Activated T-cell treated with anti-CD3 and anti-CD28 coated beads, Interleukin-2, amount 50 U/mL, for 24 hours (primary cell): ENCODE data around the gene MGAT1.

Experiments used
- DNase-seq: peaks from one replicate; pipeline ENCODE4 v3.0.0-alpha.2; 2020
- H3K27ac Mint-ChIP-seq: 2 replicates; pipeline ENCODE4 v1.8.0; 2020; ENCODE audit warnings: mild to moderate bottlenecking, mixed read lengths
- H3K27me3 Mint-ChIP-seq: 2 replicates; pipeline ENCODE4 v1.8.0; 2020; ENCODE audit warnings: mixed read lengths
- H3K36me3 Mint-ChIP-seq: 2 replicates; pipeline ENCODE4 v1.8.0; 2020; ENCODE audit warnings: low read depth, mixed read lengths
- H3K4me1 Mint-ChIP-seq: 2 replicates; pipeline ENCODE4 v1.8.0; 2020; ENCODE audit warnings: low read depth, mixed read lengths
- H3K4me3 Mint-ChIP-seq: 2 replicates; pipeline ENCODE4 v1.8.0; 2020; ENCODE audit warnings: mild to moderate bottlenecking, moderate library complexity, mixed read lengths
- H3K9me3 Mint-ChIP-seq: 2 replicates; pipeline ENCODE4 v1.8.0; 2020; ENCODE audit warnings: mixed read lengths

Gene MGAT1

DNA sequence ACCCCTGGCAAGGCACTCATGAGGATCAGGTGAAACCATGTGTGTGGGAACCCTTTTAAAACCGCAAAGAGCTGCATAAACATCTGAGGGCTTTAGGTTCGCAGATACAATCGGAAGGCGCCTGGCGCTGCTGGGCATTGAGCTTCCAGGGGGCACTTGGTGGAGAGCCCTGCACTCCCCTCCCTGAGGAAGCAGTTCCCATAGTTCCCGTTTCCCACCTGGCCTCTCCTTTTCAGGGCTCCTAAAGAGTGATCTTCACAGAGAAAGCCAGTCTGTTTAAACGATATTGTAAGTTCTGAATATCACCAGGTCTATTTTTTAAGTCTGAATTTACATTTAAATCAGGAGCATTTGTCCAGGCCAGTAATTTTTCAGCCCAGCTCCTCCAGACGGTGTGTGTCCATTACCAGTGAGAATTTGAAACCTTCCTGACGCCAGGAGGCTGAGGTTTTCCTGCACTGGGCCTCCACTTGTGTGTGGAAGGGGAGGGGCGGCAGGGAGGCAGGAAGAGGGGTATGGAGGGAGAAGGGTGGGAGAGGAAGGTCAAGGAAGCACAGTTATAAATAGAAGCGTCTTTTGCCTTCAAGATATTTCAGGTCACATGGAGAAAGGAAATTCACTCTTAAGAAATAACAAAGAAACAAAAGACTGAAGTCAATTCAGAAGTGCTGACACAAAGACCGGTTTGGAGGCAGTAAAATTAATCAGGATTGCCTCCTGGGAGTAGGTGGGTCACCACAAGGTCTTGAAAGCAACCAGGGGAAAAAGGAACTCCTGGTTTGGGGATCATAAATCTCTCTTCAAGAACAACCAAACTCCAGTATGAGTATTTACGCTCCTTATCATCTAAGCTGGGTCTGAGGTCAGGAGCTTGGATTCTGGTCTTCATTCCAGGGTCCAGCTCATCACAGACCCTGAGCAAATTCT lies 14.3 kb upstream of the MGAT1 start:
- no peak for DNase-seq
- Mint-ChIP-seq H3K4me1 (peaks cover 67% of the 10 kb centered on the region), H3K9me3 (no peaks in the 10 kb centered on the region), H3K27me3 (no peaks in the 10 kb centered on the region), H3K27ac (peak overlapping the region; percentile 74), H3K36me3 (no peaks in the 10 kb centered on the region), H3K4me3 (peak overlapping the region; percentile 28)

DNA sequence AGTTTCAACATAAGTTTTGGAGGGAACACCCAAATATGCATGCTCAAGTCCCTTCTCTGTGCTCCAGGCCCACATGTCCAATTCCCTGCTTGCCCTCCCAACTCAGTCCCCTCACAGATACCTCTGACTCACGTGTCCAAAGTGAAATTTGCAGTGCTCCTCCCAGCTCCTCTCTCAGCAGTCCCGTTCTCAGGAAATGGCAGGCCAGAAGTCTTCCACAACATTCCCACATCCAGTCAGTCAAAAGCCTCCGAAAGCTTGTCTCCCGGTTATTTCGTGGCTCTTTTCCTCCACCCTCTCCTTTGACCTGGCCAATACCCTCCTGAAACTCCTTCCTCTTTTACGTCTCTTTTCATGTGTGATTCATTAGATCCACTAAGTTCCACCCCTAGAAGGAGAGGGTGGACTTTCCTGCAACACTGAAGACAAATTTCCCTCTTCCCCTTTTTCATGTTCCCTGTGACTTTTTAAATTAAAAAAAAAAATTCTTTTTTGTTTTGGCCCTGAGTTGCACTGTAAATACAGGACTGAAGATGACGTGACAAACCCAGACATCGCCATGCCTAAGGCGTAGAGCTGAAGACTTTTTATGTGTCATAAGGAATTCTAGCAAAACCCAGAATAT lies 12.8 kb upstream of the MGAT1 start:
- no peak overlapping the region for H3K27ac Mint-ChIP-seq
- H3K4me1 Mint-ChIP-seq, result peaks cover 70% of the 10 kb centered on the region
- H3K27me3 Mint-ChIP-seq, result no peaks in the 10 kb centered on the region
- H3K9me3 Mint-ChIP-seq, result no peaks in the 10 kb centered on the region
- DNase-seq, result peak; percentile 7
- H3K36me3 Mint-ChIP-seq, result no peaks in the 10 kb centered on the region
- H3K4me3 Mint-ChIP-seq, result no peak overlapping the region

DNA sequence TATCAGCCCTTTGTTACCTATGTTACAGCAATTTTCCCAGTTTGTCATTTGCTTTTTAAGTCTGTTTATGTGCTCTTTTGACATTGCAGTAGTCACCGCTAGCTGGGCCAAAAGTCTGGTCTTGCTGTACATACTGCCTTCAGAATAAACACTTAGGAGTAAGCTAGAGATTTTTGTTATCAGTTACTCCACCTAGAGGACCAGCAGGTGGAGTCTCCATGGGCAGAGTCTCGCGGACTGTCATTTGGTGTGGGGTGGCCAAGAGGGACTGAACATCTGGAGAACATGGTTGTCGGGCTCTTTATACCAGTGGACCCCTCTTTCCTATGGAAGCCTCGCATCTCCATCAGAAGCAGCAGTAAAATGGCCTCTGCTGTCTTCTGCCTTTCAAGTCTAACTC lies 10.8 kb upstream of the MGAT1 start:
- Mint-ChIP-seq H3K27me3 (no peaks in the 10 kb centered on the region), H3K4me1 (peaks cover 75% of the 10 kb centered on the region), H3K4me3 (no peak overlapping the region), H3K36me3 (peaks cover 6% of the 10 kb centered on the region), H3K27ac (peak overlapping the region; percentile 4), H3K9me3 (no peaks in the 10 kb centered on the region)
- peak; percentile 26 for DNase-seq

DNA sequence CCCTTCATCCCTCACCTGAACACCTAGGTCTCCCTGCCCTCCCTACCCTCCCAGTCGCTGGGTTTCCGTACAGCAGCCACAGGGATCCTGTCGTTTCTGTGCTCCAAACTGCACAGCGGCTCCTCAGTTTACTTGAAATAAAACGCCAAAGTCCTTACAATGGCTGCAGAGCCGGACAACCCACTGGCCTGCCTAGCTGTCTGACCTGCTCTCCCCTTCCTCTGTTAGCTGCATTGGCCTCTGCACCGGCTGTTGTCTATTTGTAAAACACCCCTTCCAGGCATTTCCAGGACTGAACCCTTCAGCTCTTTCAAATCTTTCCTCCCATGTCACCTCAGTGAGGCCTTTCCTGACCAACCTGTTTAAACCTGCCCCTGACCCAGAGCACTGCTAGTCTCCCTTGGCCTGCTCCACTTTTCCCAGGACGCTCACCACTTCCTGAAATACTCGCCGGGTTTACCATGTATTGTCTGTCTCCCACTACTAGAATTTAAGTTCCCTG lies 9.1 kb upstream of the MGAT1 start:
- peak; percentile 32 for DNase-seq
- peak overlapping the region; percentile 96 for H3K27ac Mint-ChIP-seq
- peaks cover 19% of the 10 kb centered on the region for H3K36me3 Mint-ChIP-seq
- H3K4me3 Mint-ChIP-seq, result peak overlapping the region; percentile 90
- peaks cover 75% of the 10 kb centered on the region for H3K4me1 Mint-ChIP-seq
- H3K27me3 Mint-ChIP-seq, result no peaks in the 10 kb centered on the region
- H3K9me3 Mint-ChIP-seq, result no peaks in the 10 kb centered on the region

DNA sequence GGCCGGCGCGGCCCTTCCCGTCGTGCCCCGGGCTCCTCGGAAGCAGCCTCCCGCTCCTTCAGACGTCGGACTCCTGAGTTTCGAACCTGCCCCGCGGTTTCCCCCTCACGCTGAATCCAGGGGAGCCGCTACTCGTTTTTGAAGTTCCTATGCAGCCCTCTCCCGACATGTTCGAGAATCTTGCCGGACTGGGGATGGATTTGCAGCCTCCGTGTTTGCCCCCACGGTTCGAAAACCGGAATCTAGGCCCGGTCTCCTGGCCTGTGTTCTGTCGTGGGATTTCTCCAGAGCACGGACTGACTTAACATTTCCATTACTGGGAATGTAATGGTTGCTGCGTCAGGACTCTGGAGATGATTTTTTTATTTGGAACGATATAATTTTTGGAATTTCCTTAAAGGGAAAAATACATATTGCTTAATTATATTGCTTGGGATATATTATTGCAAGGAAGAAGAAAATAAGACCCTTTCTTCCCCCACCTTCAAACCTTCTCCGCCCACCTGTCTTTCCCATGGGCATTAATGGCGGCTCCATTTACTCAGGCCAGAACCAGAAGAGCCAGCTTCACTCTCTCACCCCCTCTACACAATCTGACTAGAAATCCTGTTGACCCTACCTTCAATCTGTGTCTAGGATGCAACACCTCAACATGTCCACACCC lies 8.5 kb upstream of the MGAT1 start:
- peaks cover 77% of the 10 kb centered on the region for H3K4me1 Mint-ChIP-seq
- DNase-seq, result no peak
- H3K9me3 Mint-ChIP-seq, result no peaks in the 10 kb centered on the region
- H3K27ac Mint-ChIP-seq, result peak overlapping the region; percentile 96
- peak overlapping the region; percentile 90 for H3K4me3 Mint-ChIP-seq
- no peaks in the 10 kb centered on the region for H3K27me3 Mint-ChIP-seq
- peaks cover 25% of the 10 kb centered on the region for H3K36me3 Mint-ChIP-seq

DNA sequence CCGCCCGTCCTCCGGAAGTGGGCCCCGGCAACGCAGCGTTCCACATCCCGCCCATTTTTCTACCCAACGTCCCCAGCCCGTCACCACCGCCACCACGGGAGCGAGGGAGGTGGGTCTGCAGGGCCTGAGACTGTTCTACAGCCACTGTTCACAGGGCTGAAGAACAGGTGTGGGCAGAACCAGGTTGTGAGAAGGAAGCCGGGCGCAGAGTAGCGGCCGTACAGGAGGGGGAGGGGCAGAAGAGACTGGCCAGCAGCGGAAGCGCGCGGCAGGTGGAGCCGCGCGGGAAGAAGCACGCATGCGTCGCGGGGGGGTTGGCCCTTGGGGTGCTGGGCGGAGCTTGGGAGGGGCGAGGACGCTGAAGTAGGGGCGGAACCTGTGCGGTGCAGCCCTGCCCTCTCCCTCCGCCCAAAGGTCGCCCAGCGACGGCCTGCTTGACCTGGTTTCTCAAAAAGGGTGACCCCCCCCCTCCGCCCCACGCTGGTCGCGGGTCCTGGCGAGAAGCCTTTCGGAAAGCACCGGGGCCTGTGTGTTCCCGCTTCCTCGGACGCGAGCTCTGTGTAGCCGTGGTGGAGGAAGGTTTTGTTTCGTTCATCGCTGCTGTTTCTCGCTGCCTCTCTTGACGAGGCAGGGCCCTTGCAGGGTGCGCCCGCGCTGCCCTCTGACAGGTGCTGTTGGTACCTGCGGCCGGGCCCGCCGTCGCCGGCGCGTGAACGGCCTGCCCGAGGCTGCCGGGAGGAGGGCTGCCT lies 7.8 kb upstream of the MGAT1 start:
- DNase-seq, result peak; percentile 98
- no peaks in the 10 kb centered on the region for H3K27me3 Mint-ChIP-seq
- H3K36me3 Mint-ChIP-seq, result peaks cover 29% of the 10 kb centered on the region
- H3K27ac Mint-ChIP-seq, result peak overlapping the region; percentile 100
- H3K4me3 Mint-ChIP-seq, result peak overlapping the region; percentile 90
- peaks cover 77% of the 10 kb centered on the region for H3K4me1 Mint-ChIP-seq
- no peaks in the 10 kb centered on the region for H3K9me3 Mint-ChIP-seq

DNA sequence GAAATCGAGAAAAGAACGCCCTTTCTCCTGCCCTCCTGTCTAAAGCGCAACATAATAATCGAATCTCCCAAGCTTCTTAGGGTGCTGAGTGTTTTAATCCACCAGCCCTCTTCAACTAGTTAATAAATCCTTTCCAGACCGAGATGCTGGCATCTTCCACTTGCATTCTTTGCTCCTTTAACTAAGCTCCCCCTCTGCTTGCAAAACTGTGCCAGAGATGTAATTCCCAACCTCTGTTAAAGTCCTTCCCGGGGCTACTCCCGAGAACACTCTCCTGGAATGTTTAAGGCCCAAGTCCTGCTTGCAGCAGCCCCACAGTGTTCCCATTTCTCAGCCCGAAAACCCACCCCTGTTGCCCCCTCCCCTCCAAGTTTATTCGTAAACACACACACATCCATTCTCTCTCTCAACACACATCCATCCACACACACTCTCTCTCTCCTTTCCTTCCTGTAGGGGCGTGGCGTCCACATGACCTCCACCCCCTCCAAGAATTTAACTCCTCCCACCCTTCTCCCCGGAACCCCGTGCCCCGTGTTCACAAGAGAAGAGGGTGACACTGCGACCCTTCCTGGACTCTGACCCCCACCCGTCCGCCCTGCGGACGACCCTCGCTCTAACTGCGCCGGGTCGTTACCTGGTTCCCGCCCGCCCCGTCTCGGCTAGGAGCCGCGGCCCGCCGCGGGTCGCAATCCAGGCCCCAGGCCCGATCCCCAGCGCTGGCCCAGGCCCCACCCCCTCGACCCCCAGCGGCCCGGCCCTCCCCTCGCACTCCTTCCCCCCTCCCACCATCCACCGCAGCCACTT lies 7.0 kb upstream of the MGAT1 start:
- Mint-ChIP-seq H3K27ac (peak overlapping the region; percentile 100), H3K4me3 (peak overlapping the region; percentile 90), H3K27me3 (no peaks in the 10 kb centered on the region), H3K4me1 (peaks cover 80% of the 10 kb centered on the region), H3K9me3 (no peaks in the 10 kb centered on the region), H3K36me3 (peaks cover 36% of the 10 kb centered on the region)
- peak; percentile 96 for DNase-seq

DNA sequence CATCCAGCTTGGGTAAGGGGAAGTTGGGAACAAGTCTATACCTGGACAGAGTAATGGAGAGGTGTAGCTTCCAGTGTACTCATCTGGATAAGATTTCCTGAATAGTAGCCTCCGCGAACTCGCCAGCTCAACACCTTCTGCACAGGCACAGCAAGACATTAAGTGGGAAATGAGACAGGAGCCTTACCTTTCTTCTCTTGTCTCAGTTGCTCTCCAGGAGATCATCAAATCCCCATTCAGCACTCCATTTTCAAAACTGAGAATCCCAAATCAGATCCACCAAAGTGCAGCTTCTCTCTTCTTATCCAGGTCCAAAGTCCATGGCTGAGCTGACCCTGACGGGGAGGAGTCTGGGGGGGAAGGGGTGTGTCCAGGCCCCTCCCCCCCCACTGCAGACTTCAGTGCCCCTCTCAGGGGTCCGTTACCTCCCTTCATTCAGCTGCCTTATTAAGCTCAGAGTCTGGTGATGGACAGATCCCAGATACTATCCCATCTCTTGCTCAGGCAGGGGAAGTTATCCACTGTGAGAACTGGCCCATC lies 5.9 kb upstream of the MGAT1 start:
- H3K36me3 Mint-ChIP-seq, result peaks cover 44% of the 10 kb centered on the region
- H3K4me3 Mint-ChIP-seq, result peak overlapping the region; percentile 90
- H3K27ac Mint-ChIP-seq, result peak overlapping the region; percentile 100
- peaks cover 78% of the 10 kb centered on the region for H3K4me1 Mint-ChIP-seq
- peak; percentile 31 for DNase-seq
- H3K27me3 Mint-ChIP-seq, result no peaks in the 10 kb centered on the region
- H3K9me3 Mint-ChIP-seq, result no peaks in the 10 kb centered on the region

DNA sequence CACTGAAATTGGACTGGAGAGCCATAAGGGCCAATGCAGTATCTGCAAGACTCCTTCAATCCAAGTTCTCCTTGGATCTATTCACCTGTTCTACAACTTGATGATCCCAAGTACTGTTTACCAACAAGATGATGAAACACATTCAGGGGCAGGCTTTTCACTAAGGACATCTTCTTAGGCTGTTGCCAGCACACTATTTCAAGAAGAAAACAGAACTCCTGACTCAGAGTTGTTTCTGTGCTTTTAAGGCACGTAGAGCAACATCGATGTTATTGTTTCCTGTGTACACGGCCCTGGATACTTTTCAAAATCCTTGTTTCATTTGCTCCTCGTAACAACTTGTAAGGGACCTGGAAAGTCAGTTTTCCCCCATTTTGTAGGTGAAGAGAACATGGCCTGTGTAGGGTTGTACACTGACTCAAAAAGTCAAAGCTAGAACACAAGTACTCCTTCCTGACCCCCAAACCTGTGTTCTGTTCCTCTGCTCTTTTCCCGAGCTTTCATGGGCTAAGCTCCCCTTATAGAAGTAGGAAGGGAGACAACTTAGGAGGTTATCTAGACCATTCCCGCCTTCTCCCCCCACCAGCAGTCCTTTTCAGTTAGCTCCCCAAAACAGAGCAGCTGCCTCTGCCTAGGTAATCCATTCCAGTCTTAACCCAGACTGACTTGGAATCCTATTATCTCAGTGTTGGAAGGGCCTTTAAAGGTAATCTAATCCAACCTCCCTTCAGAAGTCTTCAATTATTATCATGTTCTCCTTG lies 5.2 kb upstream of the MGAT1 start:
- Mint-ChIP-seq H3K27ac (peak overlapping the region; percentile 100), H3K36me3 (peaks cover 48% of the 10 kb centered on the region), H3K4me1 (peaks cover 71% of the 10 kb centered on the region), H3K27me3 (no peaks in the 10 kb centered on the region), H3K9me3 (no peaks in the 10 kb centered on the region), H3K4me3 (peak overlapping the region; percentile 90)
- peak; percentile 22 for DNase-seq

DNA sequence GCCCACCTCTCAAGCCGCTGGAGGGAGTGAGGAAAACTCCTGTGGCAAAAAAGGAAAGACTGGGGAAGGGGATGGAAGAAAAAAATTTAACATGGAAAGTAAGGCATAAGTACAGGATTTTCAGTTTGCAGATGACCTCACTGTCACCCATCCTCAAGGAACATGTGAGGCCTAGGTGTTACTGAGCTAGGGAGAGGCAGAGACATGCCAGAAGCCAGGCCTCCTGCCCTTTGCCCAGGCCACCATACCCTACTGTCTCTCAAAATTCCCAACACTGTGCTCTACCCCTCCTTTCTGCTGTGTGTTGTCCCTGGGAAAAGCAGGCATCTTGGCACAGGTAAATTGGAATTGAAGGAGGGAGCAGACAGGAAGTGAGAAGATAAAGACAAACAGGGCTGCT lies 4.4 kb upstream of the MGAT1 start:
- Mint-ChIP-seq H3K9me3 (no peaks in the 10 kb centered on the region), H3K4me3 (peak overlapping the region; percentile 90), H3K4me1 (peaks cover 68% of the 10 kb centered on the region), H3K27me3 (no peaks in the 10 kb centered on the region), H3K27ac (peak overlapping the region; percentile 100), H3K36me3 (peaks cover 49% of the 10 kb centered on the region)
- no peak for DNase-seq

DNA sequence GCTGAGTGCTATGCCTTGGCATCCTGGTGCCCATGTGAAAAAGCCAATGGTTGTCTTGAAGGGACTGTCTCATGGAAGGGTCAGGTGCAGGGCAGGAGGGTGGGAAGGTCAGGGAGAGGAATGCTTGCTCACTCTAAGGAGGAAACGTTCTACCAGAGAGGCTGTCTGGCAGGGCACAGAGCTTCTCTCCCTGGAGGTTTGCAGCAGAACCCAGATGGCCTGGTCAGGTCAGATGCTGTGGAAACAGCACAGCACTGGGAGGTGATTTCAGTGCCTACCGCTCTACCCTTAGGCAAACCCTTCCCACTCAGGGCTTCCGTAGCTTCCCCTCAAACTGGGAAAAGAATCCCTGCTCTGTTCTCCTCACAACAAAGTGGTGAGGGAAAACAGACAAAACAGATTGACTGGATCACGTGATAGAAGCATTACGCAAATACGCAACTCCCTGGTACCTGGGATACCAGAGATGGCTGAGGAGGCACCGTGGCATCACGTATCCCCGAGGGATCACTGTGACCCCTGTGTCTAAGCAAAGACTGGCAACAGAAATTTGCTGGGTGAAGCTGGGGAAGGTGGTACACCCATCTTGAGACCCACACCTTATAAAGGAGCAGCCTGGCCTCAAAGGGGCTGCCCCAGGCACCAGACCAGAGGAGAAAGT lies 3.9 kb upstream of the MGAT1 start:
- Mint-ChIP-seq H3K36me3 (peaks cover 55% of the 10 kb centered on the region), H3K4me3 (peak overlapping the region; percentile 90), H3K27me3 (no peaks in the 10 kb centered on the region), H3K9me3 (no peaks in the 10 kb centered on the region), H3K27ac (peak overlapping the region; percentile 100), H3K4me1 (peaks cover 67% of the 10 kb centered on the region)
- DNase-seq, result no peak

DNA sequence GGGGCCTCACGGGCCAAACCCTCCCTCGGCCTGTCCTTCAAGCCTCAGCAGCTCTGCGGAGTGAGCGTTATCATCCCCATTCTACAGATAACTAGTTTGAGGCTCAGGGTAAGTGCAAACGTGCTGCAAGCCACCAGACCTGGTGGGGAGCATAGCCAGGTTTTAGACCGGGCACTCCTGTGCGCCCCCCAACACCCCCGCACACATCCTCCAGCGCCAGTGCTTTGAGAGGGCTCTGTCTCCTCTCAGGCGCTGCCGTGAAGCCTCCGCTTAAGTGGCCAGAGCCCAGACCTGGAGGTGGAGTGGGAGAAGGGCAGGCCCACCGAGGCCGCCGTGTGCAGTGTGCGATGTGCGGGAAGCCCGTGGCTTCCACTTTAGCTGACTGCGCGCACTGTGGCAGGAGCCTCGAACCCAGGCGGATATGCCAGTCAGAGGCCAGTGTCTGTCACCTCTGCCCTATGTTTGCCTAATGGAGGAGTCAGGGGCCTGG lies 1.6 kb upstream of the MGAT1 start:
- Mint-ChIP-seq H3K27ac (peak overlapping the region; percentile 100), H3K27me3 (no peaks in the 10 kb centered on the region), H3K4me1 (peaks cover 80% of the 10 kb centered on the region), H3K9me3 (no peaks in the 10 kb centered on the region), H3K36me3 (peaks cover 73% of the 10 kb centered on the region), H3K4me3 (peak overlapping the region; percentile 90)
- peak; percentile 59 for DNase-seq
